Neural cell (in vitro differentiated cells): ENCODE measurements around the gene MOSMO. TPM values are rescaled to one million over a fixed set of nuclear protein-coding genes. Genes with fewer than 3 reads are reported as not detected.

Experiments
- H2AFZ ChIP-seq: fragments of 200-600, 300-800 bp; sonication (generic), shearing (Covaris generic); 2 replicates; pipeline ENCODE4 v1.6.0; 2014; ENCODE audit warnings: low read depth, mild to moderate bottlenecking, antibody characterized with exemption, low read length, moderate library complexity
- H3F3A ChIP-seq: fragments of 200-600 bp; shearing (Covaris generic); 2 replicates; pipeline ENCODE4 v1.6.1; 2016; ENCODE audit warnings: mild to moderate bottlenecking, moderate library complexity, mixed read lengths, antibody characterized with exemption, low read length; ENCODE audit not compliant: insufficient read depth, poor library complexity, severe bottlenecking
- H3K27ac ChIP-seq: fragments of 200-600, 300-800 bp; sonication (generic), shearing (Covaris generic); 2 replicates; pipeline ENCODE4 v1.5.1; 2014; ENCODE audit warnings: mild to moderate bottlenecking, low read length, moderate library complexity
- H3K27me3 ChIP-seq: fragments of 300-800, 200-600 bp; sonication (generic), shearing (Covaris generic); 2 replicates; pipeline ENCODE4 v1.6.0; 2014; ENCODE audit warnings: mild to moderate bottlenecking, low read depth, low read length, moderate library complexity; ENCODE audit not compliant: insufficient read depth
- H3K36me3 ChIP-seq: fragments of 300-800, 200-600 bp; sonication (generic), shearing (Covaris generic); 2 replicates; pipeline ENCODE4 v1.5.1; 2014; ENCODE audit warnings: mild to moderate bottlenecking, antibody characterized with exemption, low read length, moderate library complexity; ENCODE audit not compliant: insufficient read depth
- H3K4me2 ChIP-seq: fragments of 300-800, 200-600 bp; sonication (generic), shearing (Covaris generic); 2 replicates; pipeline ENCODE4 v1.6.0; 2014; ENCODE audit warnings: mild to moderate bottlenecking, low read length
- H3K4me3 ChIP-seq: fragments of 300-800, 200-600 bp; sonication (generic), shearing (Covaris generic); 2 replicates; pipeline ENCODE4 v1.5.1; 2014; ENCODE audit warnings: mild to moderate bottlenecking, low read length, moderate library complexity
- H3K79me2 ChIP-seq: fragments of 200-600 bp; shearing (Covaris generic); replicated peaks from 2 replicates; pipeline ENCODE4 v1.6.0; 2014; ENCODE audit warnings: mild to moderate bottlenecking, low read length, moderate library complexity; ENCODE audit not compliant: insufficient read depth
- H3K9ac ChIP-seq: fragments of 300-800, 200-600 bp; sonication (generic), shearing (Covaris generic); 2 replicates; pipeline ENCODE4 v1.6.1; 2016; ENCODE audit warnings: mild to moderate bottlenecking, low read length, mixed read lengths
- H3K9me2 ChIP-seq: fragments of 200-600 bp; shearing (Covaris generic); 2 replicates; pipeline ENCODE4 v1.6.1; 2016; ENCODE audit warnings: mild to moderate bottlenecking, low read length, mixed read lengths; ENCODE audit not compliant: insufficient read depth
- H3K9me3 ChIP-seq: fragments of 200-600, 300-800 bp; sonication (generic), shearing (Covaris generic); 2 replicates; pipeline ENCODE4 v1.6.1; 2016; ENCODE audit warnings: mild to moderate bottlenecking, mixed run types, low read length, moderate library complexity, mixed read lengths
- H4K20me1 ChIP-seq: fragments of 200-600 bp; shearing (Covaris generic); 2 replicates; pipeline ENCODE4 v1.6.1; 2016; ENCODE audit warnings: mild to moderate bottlenecking, mixed run types; ENCODE audit not compliant: insufficient read depth
- CTCF ChIP-seq: fragments of 450-650 bp; IDR thresholded peaks from 2 replicates; pipeline ENCODE4 v1.5.1; 2014; ENCODE audit warnings: antibody characterized with exemption, mild to moderate bottlenecking, moderate library complexity; ENCODE audit not compliant: poor library complexity, severe bottlenecking
- EP300 ChIP-seq: fragments of 450-650 bp; conservative IDR thresholded peaks from 2 replicates; pipeline ENCODE4 v1.6.1; 2014; ENCODE audit warnings: antibody characterized with exemption, mild to moderate bottlenecking, moderate library complexity; ENCODE audit not compliant: poor library complexity, severe bottlenecking
- EZH2 ChIP-seq: fragments of 200-600, 300-800 bp; shearing (Covaris generic), sonication (generic); IDR thresholded peaks from 2 replicates; pipeline ENCODE4 v1.6.1; 2014; ENCODE audit warnings: antibody characterized with exemption, low read length, borderline replicate concordance, mild to moderate bottlenecking; ENCODE audit not compliant: insufficient read depth, poor library complexity, severe bottlenecking
- MXI1 ChIP-seq: fragments of 450-650 bp; conservative IDR thresholded peaks from 2 replicates; pipeline ENCODE4 v1.6.1; 2014; ENCODE audit warnings: antibody characterized with exemption, mild to moderate bottlenecking; ENCODE audit not compliant: poor library complexity, severe bottlenecking
- POLR2AphosphoS5 ChIP-seq: IDR thresholded peaks from 2 replicates; pipeline ENCODE4 v1.6.1; 2012
- RAD21 ChIP-seq: fragments of 450-650 bp; conservative IDR thresholded peaks from 2 replicates; pipeline ENCODE4 v1.6.1; 2014; ENCODE audit warnings: antibody characterized with exemption, mild to moderate bottlenecking, moderate library complexity
- REST ChIP-seq: IDR thresholded peaks from 2 replicates; pipeline ENCODE4 v1.6.1; 2012; ENCODE audit warnings: borderline replicate concordance
- SMC3 ChIP-seq: fragments of 450-650 bp; conservative IDR thresholded peaks from 2 replicates; pipeline ENCODE4 v1.6.1; 2014; ENCODE audit warnings: antibody characterized with exemption, mild to moderate bottlenecking, moderate library complexity; ENCODE audit not compliant: poor library complexity
- TAF1 ChIP-seq: IDR thresholded peaks from 2 replicates; pipeline ENCODE4 v1.6.1; 2012; ENCODE audit warnings: low read depth
- polyA plus RNA-seq: library from polyadenylated mRNA; depleted of rRNA; stranded (reverse); fragments of >200 nt; gene quantifications from 2 replicates; pipeline ENCODE4 v1.2.3, GENCODE V29; 2014

The MOSMO gene
- polyA plus RNA-seq, 1 donor from 2014 or later, result 56.3 TPM

DNA sequence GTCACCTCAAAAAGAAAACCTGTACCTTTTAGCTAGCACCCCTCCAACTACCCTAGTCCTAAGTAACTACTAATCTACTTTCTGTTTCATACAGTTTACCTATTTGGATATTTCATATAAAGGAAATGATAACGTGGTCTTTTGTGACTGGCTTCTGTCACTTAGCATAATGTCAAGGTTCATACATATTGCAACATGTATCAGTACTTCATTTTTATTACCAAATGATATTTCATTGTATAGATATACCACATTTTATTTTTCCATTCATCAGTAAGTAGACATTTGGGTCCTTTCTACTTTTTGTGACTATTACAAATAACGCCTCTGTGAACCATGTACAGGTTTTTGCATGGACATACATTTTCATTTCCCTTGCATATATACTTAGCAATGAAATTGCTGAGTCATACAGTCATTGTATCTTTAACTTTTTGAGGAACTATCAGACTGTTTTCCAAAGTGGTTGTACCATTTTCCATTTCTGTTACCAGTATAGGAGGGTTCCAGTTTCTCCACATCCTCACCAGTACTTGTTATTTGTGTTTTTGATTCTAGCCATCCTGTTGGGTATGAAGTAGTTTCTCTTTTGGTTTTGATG is 23.7 kb downstream of the MOSMO start:
- TF ChIP-seq SMC3, result no peak
- no peak for TF ChIP-seq TAF1
- TF ChIP-seq CTCF, result no peak
- TF ChIP-seq EP300, result no peak
- no peak for TF ChIP-seq EZH2
- no peak for TF ChIP-seq REST
- no peak for TF ChIP-seq POLR2AphosphoS5
- H3K36me3 ChIP-seq, result no peaks in the 10 kb centered on the region
- no peaks in the 10 kb centered on the region for H3K9me2 ChIP-seq
- H3K4me3 ChIP-seq, result no peak overlapping the region
- H3K4me2 ChIP-seq, result no peak overlapping the region
- H3F3A ChIP-seq, result no peaks in the 10 kb centered on the region
- no peak overlapping the region for H3K27ac ChIP-seq
- H3K27me3 ChIP-seq, result no peaks in the 10 kb centered on the region
- H3K79me2 ChIP-seq, result peaks cover 3% of the 10 kb centered on the region
- H3K9ac ChIP-seq, result no peak overlapping the region
- H2AFZ ChIP-seq, result no peak overlapping the region
- H3K9me3 ChIP-seq, result no peaks in the 10 kb centered on the region
- no peaks in the 10 kb centered on the region for H4K20me1 ChIP-seq

- H2AFZ ChIP-seq, result no peak overlapping the region
- no peak overlapping the region for H3K27ac ChIP-seq
- no peak overlapping the region for H3K9ac ChIP-seq
- no peaks in the 10 kb centered on the region for H4K20me1 ChIP-seq
- no peaks in the 10 kb centered on the region for H3F3A ChIP-seq
- no peaks in the 10 kb centered on the region for H3K36me3 ChIP-seq
- no peaks in the 10 kb centered on the region for H3K27me3 ChIP-seq
- TF ChIP-seq MXI1 (no peak), EZH2 (no peak), POLR2AphosphoS5 (no peak), REST (no peak), CTCF (no peak), RAD21 (no peak), SMC3 (no peak), TAF1 (no peak), EP300 (no peak)
- H3K4me3 ChIP-seq, result no peak overlapping the region
- no peaks in the 10 kb centered on the region for H3K79me2 ChIP-seq
- no peaks in the 10 kb centered on the region for H3K9me3 ChIP-seq
- H3K4me2 ChIP-seq, result no peak overlapping the region
- no peaks in the 10 kb centered on the region for H3K9me2 ChIP-seq
These were observed 26.6 kb downstream of the MOSMO start for GRCh38 chr16:22034503-22034902.
